ENCODE measurements around the gene AFF3.

- TF ChIP-seq, protein P1, sequence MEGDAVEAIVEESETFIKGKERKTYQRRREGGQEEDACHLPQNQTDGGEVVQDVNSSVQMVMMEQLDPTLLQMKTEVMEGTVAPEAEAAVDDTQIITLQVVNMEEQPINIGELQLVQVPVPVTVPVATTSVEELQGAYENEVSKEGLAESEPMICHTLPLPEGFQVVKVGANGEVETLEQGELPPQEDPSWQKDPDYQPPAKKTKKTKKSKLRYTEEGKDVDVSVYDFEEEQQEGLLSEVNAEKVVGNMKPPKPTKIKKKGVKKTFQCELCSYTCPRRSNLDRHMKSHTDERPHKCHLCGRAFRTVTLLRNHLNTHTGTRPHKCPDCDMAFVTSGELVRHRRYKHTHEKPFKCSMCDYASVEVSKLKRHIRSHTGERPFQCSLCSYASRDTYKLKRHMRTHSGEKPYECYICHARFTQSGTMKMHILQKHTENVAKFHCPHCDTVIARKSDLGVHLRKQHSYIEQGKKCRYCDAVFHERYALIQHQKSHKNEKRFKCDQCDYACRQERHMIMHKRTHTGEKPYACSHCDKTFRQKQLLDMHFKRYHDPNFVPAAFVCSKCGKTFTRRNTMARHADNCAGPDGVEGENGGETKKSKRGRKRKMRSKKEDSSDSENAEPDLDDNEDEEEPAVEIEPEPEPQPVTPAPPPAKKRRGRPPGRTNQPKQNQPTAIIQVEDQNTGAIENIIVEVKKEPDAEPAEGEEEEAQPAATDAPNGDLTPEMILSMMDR (IDR thresholded peaks at IDR 0.05) = no peak
- no peak for TF ChIP-seq ZFX (IDR thresholded peaks at IDR 0.05; ENCODE audit: borderline replicate concordance)
These were observed 231.5 kb downstream of the AFF3 start for GRCh38 chr2:99910902-99911301.

Data from 22Rv1 (cell line).